Activated naive CD4-positive, alpha-beta T cell treated with Interleukin-2 at 50 U/mL for 16 hours (primary cell): Measurements from ENCODE around the gene TOX2.

ENCODE experiments used
- DNase-seq: peaks from one replicate; pipeline ENCODE4 v3.0.0-alpha.2; 2020

TOX2 gene

DNA sequence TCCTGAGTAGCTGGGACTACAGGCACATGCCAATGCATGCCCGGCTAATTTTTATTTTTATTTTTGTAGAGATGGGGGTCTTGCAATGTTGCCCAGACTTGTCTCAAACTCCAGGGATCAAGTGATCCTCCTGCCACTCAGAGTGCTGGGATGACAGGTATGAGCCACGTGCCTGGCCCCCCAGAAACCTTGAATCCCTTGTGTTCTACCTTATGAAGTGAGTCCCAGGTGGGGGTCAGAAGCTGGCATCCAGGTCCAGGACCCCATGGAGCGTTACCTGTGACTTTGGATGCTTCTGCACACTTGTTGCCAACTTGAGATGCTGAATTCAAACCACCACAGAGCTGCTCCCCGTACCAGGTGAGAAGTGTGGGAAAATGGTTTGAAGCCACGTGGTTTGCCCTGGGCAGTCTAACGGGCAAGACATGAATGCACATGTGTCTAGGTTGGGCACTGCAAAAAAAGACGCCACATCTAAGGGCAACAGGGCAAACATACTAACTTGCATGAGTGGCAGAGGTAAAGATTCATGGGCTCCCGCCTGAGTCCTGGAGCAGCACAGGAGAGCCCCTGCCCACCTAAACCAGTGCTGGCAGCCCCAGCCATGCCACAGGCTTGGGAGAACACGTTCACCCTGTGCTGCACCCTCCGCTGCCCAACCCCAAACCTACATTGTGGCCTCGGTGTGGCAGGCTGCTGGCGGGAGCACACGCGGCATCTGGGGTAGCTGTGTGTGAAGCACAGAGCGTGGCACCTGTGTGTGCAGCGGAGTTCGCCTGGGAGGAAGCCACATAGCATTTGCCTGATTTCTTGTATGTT is 171.2 kb downstream of the TOX2 start:
- no peak for DNase-seq

DNA sequence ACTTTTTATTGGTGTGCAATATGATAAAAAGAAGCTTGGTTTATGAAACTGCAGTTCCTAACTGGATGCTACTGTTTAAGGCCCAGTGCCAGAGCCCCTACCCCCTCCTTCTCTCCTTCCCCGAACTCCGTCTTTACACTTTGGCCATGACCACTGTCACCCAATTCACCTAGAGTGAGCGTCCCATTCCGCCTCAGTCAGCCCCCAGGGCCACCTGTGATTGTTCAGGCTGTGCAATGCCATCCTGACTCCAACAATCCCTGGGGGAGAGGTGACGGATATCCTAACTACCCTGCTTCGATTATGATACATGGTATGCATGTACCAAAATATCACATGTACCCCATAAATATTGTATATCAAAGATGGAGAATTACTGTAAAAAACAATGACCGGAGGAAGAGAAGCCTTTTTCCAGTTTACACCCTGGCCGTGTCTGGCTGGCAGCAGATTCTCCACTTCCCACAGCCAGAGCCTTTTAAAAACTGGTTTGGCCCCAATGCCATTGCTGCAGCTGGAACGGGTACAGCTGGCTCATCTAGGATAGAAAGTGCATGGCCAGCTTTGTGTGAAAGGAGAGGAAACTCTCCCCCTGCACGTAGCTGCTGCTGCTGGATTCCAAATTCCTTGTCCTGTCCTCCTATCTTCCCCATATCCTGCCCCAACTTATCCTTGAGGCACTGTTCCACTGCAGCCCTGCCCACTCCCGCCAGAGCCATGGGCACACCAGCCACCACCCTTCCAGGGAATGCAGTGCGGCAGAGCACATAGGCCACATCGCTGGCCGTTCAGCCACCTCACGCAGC is 172.6 kb downstream of the TOX2 start:
- DNase-seq, result no peak

DNA sequence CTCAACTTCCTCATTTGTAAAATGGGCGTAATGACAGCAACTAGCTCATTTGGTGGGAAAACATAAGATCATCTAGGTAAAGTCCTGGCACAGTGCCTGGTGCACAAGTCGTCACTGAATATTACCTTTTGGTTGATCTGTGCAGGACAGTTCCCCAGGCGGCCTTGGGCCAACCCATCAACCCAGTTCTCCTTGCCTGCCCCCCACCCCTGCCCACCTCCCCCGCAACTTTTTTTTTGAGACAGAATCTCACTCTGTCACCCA is 173.1 kb downstream of the TOX2 start:
- DNase-seq, result no peak

DNA sequence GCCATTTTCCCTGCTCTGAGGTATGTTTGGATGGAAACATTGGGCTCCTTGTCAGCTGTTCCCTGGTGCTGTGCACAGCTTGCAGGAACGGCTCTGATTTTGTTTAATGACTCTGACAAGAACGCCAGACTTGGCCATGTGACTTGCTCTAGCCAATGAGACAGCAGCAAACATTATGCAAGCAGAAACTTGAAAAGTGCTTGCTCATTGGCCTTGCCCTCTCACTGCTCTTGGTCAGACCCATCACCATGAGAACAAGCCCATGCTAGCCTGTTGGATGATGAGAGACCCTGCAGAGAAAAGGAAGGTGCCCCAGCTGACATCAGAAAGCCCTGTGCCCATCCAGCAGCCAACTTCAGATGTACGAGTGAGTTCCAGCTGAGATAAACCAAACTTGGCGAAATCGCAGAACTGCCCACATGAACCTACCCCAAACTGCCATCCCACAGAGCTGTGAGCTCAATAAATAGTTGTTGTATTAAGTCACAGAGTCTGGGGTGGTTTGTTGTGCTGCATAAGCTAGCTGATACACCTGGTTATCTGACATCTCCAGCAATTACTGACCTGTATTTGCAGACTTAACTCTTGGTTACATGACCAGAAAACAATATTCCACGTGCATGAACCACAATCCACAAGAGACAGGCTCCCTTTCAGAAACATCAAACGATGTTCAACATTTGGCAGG is 175.5 kb downstream of the TOX2 start:
- DNase-seq, result no peak

DNA sequence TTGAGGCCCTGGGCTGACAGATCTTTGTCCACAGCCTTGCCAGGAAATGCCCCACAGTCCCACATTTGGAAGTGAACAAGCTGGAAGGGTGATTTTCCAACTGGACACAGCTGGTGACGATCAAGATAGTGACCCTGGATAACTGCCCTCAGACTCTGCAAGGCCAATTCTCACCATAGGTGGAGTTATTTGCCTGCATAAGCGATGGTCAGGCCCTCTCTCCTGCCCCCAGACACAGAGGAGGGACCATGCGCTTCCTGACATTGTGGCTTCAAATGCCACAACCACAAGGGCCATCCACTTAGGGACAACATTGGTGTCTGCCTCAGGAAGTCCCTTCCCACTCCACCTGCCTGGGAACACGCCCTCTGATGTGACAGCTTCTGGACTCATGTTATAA is 176.4 kb downstream of the TOX2 start:
- no peak for DNase-seq

DNA sequence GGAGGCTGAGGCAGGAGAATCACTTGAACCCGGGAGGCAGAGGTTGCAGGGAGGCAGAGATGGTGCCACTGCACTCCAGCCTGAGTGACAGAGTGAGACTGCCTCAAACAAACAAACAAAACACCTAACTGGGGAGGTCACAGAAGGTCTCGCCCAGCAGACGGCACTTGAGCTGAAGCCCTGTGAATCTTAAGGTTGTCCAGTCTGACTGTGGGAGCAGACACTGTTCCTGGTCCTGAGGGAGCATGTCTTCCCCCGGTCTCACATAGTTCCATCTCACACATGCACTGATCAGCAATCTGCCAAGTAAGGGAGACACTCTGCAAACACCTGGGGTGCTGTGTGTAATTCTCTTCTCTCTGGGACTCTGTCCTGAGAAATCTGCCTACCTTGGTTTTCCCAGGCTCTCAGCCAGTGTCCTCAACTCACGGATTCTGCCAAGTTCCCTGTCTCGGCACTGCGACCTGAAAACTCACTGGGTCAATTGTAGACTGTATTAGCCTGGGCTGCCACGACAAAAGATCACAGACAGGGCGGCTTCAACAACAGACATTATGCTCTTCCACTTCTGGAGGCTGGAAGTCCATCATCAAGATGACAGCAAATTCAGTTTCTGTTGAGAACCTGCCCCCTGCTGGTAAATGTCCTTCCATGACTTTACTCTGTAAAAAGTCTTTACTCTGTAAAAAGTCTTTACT is 178.0 kb downstream of the TOX2 start:
- DNase-seq, result peak; percentile 12

DNA sequence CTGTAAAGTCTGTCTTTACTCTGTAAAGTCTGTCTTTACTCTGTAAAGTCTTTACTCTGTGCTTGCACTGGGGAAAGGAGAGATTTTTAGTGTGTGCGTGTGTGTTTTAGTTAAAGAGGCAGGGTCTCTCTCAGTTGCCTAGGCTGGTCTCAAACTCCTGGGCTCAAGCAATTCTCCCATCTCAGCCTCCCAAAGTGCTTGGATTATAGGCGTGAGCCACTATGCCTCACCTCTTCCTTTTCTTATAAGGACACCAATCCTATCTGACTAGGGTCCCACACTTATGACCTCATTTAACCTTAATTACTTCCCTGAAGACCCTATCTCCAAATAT is 178.6 kb downstream of the TOX2 start:
- DNase-seq, result no peak

DNA sequence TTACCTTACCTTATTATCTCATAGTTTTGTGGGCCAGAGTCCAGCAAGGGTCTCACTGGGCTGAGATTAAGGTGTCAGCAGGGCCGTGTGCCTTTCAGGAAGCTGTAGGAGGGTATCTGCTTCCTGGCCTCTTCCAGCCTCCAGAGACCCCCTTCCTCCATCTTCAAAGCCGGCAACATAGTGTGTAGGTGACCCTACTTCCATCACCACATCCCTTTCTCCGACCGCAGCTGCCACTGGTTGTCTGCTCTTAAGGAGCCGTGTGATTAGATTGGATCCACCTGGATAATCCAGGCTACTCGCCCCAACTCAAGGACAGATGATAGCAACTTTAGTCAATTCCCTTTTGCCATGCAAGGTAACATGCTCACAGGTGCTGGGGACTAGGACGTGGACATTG is 181.2 kb downstream of the TOX2 start:
- no peak for DNase-seq

DNA sequence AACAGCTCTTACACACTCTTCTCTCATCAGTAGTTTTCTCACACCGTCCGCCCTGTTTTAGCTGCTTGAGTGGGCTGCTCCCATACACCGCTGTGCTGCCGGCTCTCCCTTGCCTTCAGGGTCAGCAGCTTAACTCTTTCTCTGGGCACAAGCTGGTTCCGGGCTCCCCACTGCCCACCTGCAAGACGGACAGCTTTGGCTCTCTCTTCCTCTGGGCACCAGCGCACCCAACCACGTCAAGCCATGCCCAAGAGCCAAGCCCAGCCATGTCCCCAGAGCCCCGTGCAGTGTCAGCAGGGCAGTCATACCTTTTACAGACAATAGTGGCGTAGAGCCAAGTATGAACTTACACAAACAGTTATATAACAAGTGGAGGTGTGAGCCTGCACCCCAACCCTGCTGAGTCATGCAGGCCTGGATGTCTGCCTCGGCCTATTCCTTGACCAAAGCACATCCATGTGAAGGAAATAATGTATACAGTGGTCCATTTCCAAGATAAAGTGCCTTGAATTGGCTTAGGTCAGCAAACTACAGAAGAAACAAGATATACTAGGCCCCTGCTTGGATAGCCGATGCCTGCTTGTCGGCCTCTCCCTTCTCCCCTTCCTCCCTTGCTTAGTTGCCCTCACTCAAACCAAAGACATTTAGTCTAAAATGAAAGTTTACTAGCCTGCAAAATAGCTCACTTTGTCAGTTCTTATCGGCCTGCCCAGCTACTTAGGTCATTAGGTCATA is 183.0 kb downstream of the TOX2 start:
- DNase-seq, result no peak

DNA sequence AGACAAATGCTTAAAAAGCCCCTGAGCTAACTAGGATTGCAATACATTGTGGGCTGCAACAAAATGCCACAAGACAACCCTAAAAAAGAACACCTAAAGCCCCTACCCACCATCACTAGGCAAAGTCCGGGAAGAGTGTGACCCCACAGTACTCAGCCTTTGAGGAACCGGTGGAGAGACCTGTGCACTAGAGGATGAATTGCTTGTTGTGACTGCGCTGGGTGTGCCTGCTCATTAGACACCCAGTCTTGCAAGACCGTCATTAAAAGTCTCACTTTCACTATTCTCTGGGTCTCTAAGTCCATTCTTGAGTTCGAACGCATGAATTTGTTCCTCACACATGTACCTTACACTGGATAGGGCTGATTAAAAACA is 183.6 kb downstream of the TOX2 start:
- DNase-seq, result no peak

DNA sequence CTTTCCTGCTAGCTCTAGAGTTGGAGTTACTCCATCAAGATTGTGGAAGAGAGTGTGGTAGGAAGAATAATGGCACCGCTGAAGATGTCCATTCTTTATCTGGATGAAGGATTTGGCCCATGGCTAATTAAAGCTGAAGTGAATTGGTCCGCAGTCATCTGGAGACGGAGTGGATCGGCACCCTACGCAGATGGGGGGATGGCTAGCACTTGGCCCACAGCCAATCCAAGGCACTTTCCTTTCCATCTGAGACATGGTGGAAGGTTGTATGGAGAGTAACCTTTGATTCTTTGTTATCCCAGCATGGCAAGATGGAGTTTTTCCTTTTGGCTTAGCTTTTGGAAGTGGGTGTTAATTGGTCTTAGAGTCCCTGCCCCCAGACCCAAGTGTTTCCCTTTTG is 184.0 kb downstream of the TOX2 start:
- no peak for DNase-seq

DNA sequence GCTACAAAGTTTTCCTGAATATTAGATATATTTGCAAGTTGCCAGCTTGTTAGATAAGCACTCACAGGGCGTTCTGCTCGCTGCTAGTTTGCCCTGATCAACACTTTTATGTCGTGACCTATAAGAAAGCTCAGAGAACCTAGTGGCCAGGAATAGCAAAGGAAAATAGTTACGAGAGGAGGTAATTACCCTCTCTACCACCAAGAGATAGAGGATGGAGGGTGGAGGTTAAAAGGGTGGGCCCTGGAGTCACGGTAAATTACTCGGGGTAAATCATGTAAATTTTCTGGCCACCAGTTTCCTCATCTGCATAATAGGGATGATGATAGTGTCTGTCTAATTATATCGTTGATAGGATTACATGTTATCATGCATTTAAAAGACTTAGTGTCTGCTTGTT is 185.2 kb downstream of the TOX2 start:
- no peak for DNase-seq

DNA sequence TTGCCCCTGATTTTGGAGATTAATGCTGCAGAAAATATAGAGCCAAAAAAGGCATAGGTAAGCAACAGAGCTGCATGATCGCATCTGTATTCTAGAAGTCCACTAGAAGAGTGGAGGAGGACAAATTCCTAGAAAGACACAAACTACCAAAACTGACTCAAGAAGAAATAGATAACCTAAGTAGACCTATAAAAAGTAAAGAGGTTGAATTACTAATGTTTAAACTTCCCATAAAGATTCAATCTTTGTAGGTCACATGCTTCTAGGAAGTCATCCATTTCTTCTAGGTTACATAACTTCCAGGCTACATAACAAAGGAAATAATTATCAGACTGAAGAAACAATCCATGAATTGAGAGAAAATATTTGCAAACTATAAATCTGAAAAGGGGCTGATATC is 187.9 kb downstream of the TOX2 start:
- DNase-seq, result no peak

DNA sequence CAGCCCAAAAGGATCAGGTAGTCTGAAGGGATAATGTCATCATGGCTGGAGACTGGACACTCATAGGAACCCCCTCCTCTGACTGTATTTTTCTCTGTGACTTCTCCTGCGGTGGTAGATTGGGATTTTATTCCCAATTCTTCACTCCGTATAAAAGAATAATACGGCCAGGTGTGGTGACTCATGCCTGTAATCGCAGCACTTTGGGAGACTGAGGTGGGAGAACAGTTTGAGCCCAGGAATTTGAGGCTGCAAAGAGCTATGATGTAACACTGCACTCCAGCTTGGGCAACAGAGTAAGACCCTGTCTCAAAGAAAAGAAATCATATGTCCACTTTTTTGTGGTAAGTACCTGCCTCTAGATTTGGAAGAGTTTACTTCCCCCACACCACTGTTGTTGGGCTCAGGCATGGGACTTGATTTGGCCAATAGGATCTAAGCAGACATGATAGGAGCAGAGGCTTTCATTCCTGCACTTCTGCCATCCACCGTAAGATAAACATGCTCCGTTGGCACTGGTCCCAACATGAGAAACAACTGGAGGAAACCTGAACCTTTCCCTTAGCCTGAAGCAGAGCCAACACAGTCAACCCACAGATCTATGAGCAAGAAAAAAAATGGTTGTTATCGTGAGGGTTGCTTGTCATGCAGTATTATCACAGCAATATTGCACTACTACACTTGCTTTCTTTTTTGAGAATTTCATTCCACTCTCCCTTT is 190.3 kb downstream of the TOX2 start:
- DNase-seq, result no peak

DNA sequence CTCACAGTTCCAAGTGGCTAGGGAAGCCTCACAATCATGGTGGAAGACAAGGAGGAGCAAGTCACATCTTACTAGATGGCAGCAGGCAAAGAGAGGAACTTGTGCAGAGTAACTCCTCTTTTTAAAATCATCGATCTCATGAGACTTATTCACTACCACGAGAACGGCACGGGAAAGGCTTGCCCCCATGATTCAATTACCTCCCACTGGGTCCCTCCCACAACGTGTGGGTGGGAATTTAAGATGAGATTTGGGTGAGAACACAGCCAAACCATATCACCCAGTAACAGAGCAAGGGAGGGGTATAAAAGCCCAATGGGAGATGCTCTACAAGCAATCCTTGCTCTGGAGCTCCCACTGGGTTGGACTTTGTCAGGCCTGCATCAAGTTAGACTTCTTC is 192.0 kb downstream of the TOX2 start:
- no peak for DNase-seq

DNA sequence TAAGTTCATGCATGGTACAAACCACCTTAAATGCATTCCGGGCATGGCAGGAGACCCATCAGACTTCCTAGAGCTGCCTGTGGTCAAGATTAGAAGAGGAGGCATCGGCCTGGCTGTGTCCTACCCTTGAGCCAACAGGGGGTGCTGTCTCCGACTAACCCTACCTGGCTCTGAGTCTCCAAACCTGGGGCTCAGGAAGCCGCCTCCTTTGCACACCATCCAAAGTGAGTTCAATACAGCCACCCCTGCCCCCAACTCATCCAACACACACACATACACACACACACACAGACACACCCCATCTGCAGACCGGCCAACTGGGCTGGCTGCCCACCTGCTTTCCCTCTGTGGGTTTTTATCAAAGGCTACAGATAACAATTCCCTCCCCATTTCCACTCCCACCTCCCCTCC is 195.3 kb downstream of the TOX2 start:
- DNase-seq, result no peak

DNA sequence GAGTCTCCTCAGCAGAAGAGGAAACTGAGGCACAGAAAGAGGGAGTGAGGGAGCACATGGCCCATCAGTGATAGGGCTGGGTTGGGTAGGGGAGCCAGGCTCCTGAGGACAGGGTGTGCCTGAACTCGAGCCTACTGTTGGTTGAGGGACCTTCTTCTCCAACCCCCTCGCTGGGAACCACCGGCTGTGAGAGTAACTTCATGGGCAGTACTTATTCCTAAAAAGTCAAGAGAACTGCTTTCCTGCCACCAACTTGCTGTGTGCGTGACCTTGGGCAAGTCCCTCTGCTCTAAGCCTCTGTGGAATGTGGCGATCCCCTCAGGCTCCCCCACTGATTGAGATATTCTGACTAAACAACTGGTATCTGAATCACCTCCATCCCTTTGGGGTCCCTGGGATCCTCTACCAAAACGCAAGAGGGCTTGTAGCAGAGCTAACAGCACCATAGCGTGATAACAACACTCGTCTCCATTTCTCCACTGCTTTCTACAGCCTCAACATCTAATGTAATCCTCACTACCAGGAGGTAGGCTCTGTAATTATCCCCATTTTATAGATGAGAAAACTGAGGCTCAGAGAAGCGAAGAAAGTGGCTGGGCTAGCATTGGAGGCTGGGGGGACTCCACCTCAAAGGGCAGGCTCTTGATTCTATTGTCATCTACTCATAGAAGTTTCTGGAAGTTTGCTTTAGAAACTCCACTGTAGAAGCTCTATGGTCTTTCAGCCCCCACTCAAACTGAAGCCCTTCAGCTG is 196.3 kb downstream of the TOX2 start:
- no peak for DNase-seq

DNA sequence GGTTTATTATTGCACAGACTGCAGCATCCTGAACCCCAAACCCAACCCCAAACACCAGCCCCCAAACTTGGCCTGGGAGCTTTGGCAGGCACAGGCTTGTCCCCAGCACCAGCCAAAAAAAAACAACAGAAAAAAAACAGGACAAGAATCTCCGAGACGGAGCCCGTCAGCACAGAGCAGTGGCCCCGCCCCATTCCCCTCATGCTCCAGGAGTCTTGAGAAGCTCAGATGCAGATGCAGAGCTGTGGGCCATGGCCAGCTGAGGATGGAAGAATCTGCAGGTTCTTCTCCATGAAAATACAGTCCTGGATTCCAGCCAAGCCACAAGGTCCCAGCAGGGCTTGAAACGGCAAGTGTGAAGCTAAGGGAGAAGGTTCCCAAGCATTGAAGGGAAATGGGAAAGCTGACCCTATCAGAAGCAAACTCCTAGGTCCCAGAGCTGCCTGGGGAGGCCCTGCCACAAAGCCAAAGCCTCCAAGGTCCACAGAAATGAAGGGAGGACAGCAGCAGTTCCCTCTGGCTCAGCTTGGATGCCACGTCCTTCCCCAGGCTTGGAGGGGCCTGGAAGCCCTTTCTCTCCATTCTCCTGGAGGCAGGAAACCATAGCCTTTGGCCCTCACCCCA is 197.2 kb downstream of the TOX2 start:
- no peak for DNase-seq

DNA sequence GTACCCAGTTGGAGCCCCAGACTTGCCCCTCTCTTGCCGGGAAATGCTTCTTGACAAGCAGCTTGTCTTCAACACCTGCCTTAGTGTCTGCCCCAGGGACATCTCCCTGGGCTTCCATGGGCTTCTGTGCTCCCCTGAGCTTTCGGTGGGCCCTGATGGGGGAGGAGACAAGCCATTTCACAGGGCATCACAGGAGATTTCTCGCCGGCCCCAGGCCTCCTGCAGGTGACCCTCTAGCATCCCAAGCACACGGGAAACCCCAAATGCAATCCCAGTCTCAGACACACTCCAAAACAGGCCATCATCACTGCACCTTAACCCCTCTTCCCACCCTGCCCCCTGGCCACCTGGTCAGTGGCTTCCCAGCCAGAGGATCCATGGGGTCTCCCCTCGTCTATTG is 197.8 kb downstream of the TOX2 start:
- no peak for DNase-seq

DNA sequence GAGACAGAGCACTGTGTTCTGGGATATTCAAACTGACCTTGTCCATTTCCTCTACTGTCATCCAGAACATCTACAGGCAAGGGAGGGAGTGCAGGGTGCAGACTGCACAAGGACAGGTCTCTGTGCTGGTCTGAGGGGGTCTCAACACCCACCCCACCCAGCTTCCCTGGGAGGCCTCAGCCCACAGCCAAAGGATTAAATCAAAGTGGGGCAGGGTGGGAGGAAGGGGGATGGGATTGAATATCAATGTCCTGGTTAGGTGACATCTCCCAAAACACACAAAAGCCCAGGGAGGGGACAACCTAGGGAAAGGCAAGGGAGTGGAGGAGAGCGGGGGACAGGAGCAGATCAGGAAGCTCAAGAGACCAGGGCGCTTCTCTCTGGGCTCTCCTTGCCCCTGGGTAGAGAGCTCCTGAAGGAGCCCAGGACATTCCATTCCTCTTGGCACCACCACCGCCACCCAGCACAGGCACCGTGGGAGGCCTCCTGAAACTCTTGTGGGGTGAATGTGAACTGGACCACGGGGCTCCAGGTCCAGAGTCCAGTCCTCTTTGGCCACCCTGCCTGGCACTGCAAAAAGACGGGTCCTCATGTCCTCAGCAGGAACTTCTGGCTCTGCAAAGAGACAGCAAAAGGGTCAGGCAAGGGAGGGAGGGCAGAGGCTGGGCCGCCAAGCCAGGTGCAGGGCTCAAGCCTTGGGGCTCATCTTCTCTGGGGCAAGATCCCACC is 198.4 kb downstream of the TOX2 start:
- DNase-seq, result no peak
